Anterior cingulate cortex (tissue), 58 donors: Measurements from ENCODE around the gene HBQ1.
"Not testable (repeated sequence)": the region's sequence is repeated elsewhere in the genome, so short reads cannot be mapped to it uniquely, and the experiment has no call there.

ENCODE experiments used
- DNase-seq, 58 donors: peaks; one replicate each; lab custom pipeline; 2025; lab: John Stamatoyannopoulos, UW

The HBQ1 gene

DNA sequence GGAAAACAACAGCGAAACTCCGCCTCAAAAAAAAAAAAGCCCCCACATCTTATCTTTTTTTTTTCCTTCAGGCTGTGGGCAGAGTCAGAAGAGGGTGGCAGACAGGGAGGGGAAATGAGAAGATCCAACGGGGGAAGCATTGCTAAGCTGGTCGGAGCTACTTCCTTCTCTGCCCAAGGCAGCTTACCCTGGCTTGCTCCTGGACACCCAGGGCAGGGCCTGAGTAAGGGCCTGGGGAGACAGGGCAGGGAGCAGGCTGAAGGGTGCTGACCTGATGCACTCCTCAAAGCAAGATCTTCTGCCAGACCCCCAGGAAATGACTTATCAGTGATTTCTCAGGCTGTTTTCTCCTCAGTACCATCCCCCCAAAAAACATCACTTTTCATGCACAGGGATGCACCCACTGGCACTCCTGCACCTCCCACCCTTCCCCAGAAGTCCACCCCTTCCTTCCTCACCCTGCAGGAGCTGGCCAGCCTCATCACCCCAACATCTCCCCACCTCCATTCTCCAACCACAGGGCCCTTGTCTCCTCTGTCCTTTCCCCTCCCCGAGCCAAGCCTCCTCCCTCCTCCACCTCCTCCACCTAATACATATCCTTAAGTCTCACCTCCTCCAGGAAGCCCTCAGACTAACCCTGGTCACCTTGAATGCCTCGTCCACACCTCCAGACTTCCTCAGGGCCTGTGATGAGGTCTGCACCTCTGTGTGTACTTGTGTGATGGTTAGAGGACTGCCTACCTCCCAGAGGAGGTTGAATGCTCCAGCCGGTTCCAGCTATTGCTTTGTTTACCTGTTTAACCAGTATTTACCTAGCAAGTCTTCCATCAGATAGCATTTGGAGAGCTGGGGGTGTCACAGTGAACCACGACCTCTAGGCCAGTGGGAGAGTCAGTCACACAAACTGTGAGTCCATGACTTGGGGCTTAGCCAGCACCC, 5.0 kb upstream of the HBQ1 start:
- DNase-seq = no peak

GRCh38 chr16:176006-176405, 4.3 kb upstream of the HBQ1 start:
- not testable (repeated sequence) for DNase-seq

- not testable (repeated sequence) for DNase-seq
Observed at GRCh38 chr16:176477-177382, 3.5 kb upstream of the HBQ1 start, which contains the start of gene HBA1. TSS of gene HBA1 (plus strand) at chr16:176680. CDS start at chr16:176717, 37 bp downstream.

GRCh38 chr16:177394-177822, 2.9 kb upstream of the HBQ1 start:
- no peak for DNase-seq

DNA sequence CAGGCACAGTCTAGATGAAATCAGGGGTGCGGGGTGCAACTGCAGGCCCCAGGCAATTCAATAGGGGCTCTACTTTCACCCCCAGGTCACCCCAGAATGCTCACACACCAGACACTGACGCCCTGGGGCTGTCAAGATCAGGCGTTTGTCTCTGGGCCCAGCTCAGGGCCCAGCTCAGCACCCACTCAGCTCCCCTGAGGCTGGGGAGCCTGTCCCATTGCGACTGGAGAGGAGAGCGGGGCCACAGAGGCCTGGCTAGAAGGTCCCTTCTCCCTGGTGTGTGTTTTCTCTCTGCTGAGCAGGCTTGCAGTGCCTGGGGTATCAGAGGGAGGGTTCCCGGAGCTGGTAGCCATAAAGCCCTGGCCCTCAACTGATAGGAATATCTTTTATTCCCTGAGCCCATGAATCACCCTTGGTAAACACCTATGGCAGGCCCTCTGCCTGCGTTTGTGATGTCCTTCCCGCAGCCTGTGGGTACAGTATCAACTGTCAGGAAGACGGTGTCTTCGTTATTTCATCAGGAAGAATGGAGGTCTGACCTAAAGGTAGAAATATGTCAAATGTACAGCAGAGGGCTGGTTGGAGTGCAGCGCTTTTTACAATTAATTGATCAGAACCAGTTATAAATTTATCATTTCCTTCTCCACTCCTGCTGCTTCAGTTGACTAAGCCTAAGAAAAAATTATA, 2.1 kb upstream of the HBQ1 start:
- DNase-seq = no peak

DNA sequence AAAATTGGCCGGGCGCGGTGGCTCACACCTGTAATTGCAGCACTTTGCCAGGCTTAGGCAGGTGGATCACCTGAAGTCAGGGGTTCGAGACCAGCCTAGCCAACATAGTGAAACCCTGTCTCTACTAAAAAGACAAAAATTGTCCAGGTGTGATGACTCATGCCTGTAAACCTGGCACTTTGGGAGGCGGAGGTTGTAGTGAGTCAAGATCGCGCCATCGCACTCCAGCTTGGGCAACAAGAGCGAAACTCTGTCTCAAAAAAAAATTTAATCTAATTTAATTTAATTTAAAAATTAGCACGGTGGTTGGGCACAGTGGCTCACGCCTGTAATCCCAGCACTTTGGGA, 1.6 kb upstream of the HBQ1 start:
- DNase-seq = no peak

DNA sequence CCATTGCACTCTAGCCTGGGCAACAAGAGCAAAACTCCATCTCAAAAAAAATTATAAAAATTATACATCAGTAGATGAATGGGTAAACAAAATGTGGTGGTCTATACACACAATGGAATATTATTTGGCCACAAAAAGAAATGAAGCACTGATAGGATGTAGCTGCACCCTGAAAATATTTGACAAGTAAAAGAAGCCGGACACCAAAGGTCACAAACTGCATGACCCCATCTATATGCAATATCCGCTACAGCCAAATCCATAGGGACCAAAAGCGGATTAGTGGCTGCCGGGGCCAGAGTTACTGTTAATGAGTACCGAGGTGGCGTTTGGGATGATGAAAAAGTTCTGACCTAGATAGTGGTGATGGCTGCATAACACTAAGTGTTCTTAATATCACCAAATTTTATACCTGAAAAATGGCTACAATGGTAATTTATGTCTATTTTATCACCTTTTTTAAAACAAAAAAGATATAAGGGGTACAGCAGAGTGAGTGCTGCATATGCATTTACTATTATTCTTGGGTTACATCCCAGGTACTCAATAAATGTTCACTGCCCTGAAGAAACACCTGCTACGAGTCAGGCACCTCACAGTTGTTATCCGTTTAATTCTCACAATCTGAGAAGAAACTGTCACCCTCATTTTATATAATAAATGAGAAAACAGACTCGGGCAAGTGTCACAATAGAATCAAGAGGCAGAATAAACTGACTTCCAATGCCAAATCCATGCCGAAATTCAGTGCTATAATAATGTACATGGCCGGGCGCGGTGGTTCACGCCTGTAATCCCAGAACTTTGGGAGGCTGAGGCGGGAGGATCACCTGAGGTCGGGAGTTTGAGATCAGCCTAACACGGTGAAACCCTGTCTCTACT, 807 bp upstream of the HBQ1 start:
- DNase-seq = no peak

GRCh38 chr16:180681-181564, 664 bp downstream of the HBQ1 start:
- DNase-seq = peak in 19 of 58 donors; percentile 3 to 75 (median 27)

DNA sequence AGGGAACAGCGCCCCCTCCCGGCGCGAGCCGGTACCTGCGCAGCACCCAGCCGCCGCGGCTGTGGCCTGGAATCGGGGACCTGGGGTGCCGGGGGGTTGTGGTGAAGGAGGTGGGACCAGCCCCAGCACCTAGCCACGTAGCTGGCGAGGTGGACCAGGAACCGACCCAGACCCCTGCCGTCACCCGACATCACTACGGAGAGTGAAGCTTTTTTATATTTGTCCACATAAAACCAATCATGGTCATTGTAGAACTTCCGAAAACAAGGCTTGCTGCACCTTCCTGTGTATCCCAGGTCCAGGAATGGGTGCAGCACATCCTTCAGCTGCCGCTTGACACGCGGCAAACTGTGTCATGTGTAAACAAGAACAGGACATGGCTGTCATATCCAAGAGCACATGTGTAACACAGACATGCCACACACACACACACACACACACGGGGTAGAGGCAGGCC, 1.3 kb downstream of the HBQ1 start:
- peak in 33 of 58 donors; percentile 11 to 74 (median 34) for DNase-seq

DNA sequence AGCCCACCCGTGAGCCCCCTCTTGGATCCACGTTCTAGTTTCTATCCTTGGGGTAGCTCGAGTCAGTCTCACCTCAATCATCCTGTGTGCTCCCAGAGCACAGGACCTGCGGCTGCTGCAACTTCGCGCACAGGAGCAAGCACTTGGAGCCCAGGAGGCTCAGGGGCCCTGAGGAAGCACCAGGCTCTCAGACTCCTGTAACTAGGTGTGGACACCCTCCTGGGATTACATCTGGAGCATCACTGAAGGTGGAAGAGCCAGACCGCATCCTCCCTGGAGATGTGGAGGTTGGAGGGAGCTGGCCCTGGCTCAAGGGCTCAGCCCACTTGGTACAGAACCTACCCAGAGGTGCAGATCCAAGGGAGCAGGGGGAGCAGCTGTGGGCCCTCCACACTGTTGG, 2.7 kb downstream of the HBQ1 start:
- no peak for DNase-seq

GRCh38 chr16:185213-185612, 5.0 kb downstream of the HBQ1 start:
- DNase-seq = no peak

- no peak for DNase-seq
Observed at GRCh38 chr16:185691-186090, 5.4 kb downstream of the HBQ1 start.

DNA sequence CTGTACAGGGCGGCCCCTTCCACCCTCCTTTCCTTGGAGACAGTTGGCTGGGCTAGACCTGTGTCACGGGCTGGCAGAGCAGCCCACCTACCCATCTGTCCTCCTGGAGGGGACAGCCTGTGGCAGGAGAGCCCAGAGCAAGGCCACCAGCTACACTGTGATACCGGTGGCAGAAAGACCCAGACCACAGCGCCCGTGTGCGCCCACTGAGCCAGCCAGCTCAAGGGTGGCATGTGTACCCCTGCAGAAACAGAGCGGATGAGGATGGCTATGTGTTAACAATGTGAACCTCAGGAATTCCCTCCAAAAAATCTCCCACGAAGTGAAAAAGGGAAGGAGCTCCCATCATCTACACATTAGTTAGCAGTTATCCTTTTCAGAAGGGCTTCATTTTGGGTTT, 7.1 kb downstream of the HBQ1 start:
- DNase-seq = no peak

DNA sequence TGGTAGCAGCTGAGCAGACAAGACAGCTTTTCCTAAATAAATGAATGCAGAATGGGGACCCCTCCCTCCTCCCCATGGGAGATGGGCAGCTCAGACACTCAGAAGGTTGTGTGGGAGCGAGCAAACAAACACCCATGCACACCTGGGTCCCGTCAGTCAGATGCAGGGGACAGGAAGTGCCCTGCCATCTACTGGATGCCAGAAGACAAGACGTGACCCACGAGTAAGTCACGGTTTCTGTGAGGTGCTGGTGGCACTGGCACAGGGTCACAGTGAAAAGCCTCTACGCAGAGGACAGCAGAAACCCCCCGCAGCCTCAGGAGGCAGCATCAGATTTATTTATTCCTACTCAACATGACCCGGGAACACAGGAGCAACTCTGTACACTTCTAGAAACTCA, 8.4 kb downstream of the HBQ1 start:
- no peak for DNase-seq

GRCh38 chr16:189604-190186, 9.4 kb downstream of the HBQ1 start:
- DNase-seq = no peak

DNA sequence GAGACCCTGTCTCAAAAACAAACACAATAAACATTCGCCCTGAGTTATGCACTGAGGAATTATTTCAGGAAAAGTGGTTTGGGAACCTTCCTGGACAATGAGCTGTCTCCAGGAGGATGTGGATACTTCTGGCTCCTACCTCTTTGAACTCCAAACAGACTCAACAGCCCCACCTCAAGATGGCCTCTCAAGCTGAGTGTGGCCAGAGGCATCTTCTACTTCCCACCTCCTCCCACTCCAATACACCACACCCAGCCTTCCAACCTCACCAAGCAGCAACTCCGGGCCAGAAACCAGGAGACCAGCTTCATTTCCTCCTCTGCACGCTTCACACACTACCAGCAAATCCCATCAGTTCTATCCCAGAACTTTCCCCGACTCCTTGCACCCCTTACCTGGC, 11.6 kb downstream of the HBQ1 start:
- DNase-seq = no peak

DNA sequence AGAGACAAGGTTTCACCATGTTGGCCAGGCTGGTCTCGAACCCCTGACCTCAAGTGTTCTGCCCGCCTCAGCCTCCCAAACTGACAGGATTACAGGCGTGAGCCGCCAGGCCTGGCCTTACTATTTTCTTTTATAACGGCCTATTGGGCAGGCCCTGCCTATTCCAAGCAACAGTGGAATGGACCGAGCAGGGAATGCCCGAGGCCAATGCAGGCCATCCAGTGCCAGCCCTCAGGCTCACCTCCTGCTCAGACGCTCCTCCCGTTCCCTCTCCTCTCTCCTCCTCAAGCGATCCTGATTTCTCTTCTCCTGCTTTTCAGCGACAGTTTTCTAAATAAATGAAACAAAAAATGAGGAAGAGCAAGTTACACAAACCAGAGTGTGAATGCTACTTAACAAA, 12.4 kb downstream of the HBQ1 start:
- DNase-seq = no peak

DNA sequence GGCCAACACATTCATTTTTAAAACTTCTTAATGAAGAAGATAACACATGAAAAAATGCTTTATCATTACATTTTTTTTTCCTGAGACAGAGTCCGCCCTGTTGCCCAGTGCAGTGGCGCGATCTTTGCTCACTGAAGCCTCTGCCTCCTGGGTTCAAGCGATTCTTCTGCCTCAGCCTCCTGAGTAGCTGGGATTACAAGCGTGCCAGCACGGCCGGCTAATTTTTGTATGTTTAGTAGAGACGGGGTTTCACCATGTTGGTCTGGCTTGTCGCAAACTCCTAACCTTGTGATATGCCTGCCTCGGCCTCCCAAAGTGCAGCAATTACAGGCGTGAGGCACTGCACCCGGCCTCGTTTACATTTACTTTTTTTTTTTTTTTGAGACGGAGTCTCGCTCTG, 13.2 kb downstream of the HBQ1 start:
- no peak for DNase-seq
